ENCODE data around the gene SP9.

DNA sequence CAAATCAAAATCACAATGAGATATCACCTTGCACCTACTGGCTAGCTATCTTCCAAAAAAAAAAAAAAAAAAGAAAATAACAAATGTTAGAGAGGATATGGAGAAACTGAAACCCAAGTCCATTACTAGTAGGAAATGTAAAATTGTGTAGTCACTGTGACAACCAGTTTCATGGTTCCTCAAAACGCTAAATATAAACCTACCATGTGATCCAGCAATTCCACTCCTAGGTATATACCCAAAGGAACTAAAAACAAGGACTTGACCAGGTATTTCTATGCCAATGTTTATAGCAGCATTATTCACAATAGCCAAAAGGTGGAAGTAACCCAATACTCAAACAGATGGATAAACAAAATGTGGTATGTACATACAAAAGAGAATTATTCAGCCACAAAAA, 49.0 kb downstream of the SP9 start:
- TF ChIP-seq TAF1 (IDR thresholded peaks at IDR 0.05; ENCODE audit: low read depth, low read length) (no peak), POLR2AphosphoS5 (IDR thresholded peaks at IDR 0.05; ENCODE audit: low read depth, low read length) (no peak), POLR2A (IDR thresholded peaks at IDR 0.05; ENCODE audit: low read depth, low read length) (no peak), SPI1 (IDR thresholded peaks at IDR 0.05; ENCODE audit: low read depth, low read length) (no peak), POU2F2 (IDR thresholded peaks at IDR 0.05; ENCODE audit: low read depth, low read length) (no peak)
